Nucleus accumbens (tissue), 56 donors: Measurements from ENCODE around the gene TSNAXIP1.
"Not testable (repeated sequence)": the region's sequence is repeated elsewhere in the genome, so short reads cannot be mapped to it uniquely, and the experiment has no call there.

ENCODE experiments used
- DNase-seq, 56 donors: peaks; one replicate each; lab custom pipeline; 2025; lab: John Stamatoyannopoulos, UW

TSNAXIP1 gene

DNA sequence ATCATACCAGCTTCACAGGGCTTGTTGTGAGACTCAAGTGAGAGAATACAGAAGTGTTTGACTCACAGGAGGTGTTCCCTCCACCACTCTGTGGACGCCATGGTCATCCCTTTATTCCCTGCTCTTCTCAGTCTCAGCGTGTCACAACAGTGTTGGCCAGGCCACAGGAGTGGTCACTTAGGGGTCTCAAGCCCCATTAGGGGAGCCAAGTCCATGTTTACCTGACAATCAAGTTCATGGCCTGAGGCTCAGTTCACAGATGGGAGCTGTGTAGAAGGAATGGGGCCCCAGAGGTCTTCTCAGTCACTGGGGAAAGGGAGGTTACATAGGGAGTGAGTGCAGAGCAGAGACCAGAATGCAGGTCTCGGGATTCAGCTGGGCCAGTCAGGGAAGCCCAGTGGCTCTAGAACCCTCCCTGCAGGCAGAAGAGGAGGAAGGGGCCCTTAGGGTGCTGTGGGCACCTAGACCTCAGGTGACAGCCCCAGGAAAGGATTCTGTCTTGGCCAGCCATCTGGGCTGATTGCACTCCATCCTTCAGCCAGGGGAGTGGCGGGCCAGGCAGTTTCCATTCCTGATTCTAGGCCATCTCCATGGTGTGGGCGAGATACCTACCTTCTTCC lies 50.3 kb downstream of the TSNAXIP1 start:
- no peak for DNase-seq

DNA sequence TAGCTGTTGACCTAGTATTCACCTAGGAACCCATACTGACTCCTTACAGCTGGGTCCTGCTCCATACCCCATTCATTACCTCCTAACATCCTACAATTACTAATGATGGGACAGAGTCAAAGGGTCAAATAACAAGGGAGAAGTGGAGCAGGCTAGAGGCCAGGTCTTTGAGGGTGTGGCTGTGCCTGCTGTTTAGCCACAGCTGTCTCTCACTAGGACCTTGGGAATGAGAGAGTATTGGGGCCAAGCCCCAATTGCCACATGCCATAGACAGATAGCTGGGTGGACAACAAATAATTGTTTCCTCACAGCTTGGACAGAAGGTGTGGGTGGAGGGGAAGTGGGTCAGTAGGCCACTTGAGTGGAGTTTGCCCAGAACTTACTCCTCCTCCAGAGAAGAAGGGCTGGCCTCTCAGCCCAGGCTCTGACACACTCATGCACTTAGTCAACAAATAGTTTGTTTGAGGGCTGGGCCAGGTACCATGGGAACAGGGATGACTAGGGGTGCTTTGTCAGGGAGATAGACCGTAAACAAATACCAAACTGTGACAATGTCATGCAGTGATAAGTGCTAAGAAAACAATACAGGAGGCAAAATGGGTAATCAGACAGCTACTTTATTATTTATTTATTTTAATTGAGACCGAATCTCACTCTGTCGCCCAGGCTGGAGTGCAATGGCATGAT lies 51.0 kb downstream of the TSNAXIP1 start:
- peak in 7 of 56 donors; percentile 10 to 37 (median 16) for DNase-seq

DNA sequence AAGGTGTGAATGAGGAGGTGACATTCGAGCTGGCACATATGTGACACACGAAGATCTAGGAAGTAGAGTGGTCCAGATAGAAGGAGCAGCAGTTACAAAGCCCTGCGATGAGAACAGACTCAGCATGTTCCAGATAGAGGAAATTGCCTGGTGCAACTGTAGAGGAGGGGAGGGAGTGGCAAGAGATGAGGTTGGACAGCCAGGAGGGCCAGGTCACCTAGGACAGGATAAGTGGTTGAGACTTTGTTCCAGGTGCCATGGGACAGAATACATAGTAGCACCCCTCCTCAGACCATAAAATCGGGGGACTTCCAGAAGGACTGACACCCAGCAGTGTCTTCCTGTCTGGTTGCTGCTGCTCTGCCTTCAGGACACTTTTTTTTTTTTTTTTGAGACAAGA lies 51.8 kb downstream of the TSNAXIP1 start:
- DNase-seq: no peak

DNA sequence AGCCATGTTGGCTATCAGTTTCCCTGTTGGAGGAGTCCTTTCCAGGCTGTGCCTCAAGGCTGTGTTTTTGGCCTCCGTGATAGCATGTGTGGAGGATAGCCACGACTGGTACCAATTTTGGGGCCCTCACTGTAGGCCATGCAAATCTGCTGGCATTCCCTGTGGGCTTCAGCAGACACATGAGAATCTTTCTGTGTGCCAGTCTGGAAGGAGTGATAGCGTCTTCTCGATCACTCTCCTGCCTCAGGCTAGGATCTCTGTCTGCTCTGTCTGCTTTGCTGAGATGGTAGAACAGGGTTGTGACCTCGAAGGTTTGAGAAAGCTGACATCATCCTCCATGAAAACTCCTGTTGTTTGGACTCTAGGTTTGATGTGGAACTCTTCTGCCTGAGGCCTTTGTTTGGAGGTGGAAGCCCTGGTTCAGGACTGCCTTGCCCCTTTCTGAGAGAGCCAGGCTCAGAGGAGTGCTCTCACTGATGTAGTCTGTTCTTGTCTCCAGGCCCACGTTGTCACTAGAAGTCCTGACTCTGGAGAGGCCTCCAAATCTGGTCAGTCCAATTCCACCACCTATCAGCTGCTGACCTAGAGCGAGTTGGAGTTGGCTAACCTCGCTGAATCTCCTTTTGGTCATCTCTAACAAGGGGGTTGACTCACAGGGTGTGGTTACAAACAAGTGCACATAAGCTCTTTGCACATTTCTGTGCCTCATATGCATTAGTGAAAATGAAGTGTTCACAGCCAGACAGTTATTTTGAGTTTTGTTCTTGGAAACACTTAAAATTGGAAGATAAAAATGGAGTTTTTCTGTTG lies 54.1 kb downstream of the TSNAXIP1 start:
- no peak for DNase-seq

DNA sequence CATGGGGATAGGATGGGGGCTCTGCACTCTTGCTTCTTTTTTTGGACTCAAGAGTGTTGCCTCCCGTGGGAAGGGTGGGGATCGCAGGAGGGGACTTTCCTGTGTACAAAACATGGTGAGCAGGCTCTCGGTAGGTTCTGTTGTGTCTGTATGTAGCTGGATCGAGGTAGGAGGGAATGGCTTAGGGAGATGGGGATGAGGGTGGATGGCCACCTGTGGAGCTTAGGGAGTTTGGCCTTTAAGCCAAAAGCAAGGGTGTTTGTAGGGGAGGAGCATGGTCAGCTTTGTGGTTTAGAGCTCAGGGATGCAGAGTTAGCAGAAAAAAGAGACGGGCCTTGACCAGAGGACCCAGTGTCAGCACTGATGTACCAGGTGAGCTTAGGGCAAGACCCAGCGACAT lies 55.2 kb downstream of the TSNAXIP1 start:
- no peak for DNase-seq

DNA sequence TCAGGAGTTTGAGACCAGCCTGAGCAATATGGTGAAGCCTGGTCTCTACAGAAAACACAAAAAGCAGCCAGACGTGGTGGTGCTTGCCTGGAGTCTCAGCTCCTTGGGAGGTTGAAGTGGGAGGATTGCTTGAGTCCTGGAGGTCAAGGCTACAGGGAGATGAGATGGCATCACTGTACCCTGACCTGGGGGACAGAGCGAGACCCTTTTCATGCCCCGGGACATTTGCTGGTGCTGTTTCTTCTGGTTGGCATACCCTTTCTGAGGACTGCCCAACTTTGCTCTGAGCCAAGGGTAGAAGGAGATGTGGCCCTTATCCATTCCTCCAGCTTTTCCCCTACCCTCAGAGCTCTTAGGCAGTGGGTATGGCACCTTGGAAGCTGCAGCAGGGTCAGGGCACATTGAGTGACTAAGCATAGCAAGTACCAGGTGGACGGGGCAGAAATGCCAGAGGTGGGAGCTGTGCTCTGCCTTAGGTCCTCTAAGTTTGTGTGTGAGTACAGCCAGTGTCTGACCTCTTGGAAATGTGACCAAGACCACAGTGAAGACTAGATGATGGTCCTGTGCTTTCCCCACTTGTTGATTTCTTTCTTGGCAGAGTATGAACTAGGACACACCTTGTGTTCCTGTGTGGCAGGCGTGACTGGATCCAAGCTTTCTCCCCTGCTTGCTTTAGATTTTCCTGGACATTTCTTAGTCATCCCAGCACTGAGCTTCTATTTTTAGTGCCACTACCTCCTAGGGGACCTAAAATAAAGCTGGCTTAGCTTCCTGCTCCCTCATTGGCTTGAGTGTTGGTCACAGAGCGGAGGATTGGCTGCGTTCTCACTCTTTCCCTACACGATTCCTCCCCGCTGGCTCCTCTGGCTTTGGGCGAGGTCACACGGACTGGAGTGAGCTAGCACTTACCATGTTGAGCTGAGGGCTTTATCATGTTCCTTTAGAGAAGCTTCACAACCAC lies 56.2 kb downstream of the TSNAXIP1 start:
- DNase-seq: peak in 5 of 56 donors; percentile 7 to 24 (median 17)

DNA sequence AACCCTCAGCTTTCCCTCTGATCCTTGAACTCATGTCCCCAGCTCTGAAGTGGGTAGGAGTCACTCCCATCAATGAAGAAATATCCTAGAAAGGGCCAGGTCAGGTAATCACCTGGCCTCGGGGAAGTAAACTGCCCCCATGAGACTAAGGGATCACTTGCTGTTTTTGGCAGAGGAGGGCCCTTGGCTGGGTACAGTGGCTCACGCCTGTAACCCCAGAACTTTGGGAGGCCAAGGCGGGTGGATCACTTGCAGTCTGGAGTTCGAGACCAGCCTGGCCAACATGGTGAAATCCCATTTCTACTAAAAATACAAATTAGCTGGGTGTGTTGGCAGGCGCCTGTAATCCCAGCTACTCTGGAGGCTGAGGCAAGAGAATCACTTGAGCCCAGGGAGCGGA lies 57.4 kb downstream of the TSNAXIP1 start:
- DNase-seq: not testable (repeated sequence)

DNA sequence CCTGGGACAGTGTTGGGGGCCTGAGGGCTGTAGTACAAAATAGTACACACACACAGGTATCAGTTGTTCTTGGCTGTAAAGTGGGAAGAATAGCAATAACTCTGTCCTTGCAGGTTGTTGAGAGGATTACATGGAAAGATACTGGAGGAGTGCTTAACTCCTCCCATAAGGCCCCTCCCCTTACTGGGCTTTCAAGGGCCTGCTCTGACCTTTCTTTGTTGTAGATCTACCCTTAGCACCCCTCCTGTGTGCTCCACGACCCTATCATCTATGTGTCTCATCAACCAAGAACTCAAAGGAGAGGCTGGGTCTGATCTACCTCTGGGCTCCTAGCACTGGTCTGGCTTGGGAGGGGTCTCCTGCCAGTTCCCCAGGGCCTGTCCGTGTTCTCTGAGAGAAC lies 57.9 kb downstream of the TSNAXIP1 start:
- no peak for DNase-seq

DNA sequence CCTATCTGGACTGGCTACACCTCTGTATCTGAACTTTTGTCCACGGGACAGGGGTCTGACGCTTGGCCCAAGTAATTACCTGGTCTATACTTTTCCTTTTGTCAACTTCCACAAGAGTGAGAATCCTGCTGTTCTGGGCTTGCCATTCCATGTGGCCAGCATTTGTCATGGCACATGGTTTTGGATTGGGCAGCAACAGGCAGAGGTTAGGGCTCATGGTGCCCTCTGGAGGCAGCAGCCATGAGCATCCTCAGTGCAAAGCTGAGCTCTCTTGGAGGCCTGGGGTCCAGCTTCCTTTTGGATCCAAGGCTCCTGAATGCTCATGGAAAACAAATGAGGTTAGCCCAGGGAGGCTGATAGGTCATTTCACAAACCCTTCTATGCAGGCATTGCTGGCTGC lies 58.6 kb downstream of the TSNAXIP1 start:
- peak in 1 of 56 donors; percentile 3 for DNase-seq

DNA sequence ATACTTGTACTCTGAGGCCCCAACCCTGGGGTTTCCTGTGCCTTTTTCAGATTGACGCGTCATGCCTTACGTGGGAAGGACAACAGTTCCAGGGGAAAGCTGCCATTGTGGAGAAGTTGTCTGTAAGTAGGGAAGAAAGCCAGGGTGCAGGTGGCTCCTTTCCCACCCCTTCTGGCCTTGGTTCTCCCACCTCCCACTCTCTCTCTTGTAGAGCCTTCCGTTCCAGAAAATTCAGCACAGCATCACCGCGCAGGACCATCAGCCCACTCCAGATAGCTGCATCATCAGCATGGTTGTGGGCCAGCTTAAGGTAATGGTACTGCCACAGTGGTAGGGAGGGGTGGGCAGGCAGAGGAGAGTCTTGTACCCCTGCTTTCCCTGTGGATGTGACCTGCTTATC lies 61.6 kb downstream of the TSNAXIP1 start:
- DNase-seq: no peak

DNA sequence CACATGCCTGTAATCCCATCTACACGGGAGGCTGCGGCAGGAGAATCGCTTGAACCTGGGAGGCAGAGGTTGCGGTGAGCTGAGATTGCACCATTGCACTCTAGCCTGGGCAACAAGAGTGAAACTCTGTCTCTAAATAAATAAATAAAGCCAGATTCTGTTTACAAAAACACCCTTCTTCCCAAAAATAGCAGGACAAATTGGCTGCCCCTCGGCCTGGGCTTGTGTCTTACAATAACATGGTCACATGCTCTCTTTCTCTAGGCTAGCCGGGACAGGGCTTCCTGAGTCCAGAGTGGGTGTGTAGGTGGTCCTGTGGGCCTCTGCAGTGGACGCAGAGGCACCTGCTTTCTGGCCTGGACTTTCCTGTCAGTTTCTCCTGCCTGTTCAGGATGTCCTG lies 63.0 kb downstream of the TSNAXIP1 start:
- no peak for DNase-seq

DNA sequence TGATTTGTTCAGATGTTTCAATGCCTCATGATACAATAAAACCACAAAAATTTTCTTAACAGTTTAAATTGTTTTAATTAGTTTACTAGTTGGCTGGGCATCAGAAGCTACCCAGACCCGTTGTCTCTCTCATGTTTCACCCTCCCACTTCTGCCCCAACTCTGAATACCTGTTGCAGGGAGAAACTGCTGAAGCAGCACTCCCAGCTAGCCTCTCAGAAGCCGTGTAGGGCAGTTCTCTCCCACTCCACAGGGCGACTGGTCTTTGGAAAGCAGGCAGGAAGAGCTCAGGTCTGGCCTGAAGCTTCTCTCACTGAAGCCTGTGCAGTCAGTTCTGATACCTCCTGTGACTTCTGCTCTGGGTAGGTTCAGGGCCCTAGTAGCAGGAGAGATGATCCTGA lies 64.6 kb downstream of the TSNAXIP1 start:
- DNase-seq: no peak

DNA sequence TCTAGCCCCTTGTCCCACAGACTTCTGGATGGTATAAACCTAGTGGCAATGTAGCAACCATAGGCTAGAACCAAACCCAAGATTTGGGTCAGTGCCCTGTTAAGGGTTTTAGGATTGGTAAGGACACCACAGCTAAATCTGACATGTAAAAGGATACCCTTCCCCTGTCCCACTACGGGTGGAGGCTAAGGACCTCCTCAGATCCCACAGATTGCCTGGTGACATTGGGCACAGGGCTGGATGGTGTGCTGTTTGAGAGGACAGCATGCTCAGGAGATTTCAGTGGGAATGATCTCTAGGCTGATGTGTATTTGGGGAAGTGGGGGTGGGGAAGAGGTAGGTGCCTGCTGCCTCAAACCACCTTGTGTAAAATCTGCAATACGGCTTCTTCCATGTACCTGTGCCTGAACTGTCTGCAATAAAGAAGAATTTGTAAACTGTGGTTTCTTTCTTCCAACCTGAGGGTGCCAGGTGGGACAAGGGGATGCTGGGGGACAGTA lies 65.5 kb downstream of the TSNAXIP1 start:
- DNase-seq: no peak

DNA sequence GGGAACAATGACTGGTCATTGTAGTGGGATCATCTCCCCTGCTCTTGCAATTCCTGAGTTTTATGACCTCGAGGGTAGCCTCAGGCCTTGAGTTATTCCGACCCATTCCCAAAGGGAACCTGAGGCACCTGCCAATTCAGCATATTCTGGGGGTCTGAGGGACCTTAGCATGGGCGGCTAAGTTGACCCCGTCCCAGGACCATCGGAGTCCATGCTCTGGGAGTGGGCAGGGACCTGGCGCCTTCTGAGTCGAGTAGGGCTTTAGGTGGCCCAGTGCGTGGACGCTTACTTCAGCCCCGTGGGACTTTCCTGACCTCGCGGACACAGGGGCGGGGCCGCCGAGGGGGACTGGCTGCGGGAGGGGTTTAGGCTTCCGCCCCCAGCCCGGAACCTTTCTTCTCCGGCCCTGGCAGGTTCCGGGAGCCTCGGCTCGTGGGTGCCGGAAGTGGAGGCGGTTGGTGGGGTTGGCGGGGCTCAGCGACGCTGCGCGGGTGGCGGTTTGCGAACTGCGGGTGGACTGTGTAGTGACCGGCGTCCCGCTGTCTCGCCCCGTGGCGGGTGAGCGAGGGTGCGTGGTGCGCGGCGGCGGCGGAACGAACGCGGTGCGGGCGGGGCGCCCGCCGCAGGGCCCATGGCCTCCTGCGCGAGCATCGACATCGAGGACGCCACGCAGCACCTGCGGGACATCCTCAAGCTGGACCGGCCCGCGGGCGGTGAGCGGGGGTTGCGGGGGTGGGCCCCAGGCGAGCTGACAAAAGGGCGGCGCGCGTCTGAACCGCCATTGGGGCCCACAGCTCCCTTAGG lies 66.1 kb downstream of the TSNAXIP1 start, which contains the start of gene EDC4:
EDC4 (plus strand) TSS at position 422 of the 804 bp plus-strand sequence; CDS start at position 632, 210 bp downstream.
- DNase-seq: peak in 53 of 56 donors; percentile 20 to 87 (median 64)

DNA sequence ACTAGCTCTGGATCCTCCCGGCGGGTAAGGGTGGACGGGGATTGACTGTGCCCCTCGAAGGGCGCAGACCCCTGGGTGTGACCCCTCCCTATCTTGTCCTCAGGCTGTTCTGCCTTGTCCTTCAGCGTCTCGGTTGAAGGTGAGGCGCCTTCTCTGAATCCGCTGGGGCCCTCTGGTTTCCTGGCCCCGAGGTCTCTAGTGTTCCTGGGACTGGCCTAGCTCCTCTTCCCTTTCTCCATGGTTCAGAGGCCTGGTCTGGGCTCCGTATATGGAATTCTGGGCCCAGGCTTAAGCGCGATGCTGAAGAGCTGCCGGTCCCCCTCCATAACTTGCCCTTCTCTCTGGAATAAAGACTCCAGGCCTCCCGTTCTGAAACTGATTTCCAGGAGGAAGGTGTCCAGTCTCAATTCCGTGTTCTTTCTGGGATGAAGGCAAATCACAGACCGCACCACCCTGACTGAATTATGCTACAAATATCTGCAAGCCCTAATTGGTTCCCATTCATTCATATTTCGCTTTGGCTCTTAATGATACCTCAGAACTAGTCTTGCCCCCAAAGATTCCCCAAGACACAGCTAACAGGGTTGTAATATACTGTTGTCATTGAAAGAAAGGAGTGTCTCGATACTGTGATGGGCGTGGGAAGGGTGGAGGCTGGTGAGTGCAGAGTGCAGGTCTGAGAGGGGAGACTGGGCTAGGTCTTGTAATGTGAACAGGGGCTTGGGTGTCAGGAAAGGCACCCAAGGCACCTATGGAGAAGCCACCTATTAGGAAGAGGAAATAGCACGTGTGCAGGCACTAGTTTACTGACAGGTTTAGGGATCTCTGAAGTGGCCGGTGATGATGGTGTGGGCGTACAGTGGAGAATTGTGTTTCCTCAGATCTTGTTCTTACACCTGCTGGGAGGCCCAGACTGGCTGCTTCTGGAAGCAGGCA lies 67.0 kb downstream of the TSNAXIP1 start:
- DNase-seq: peak in 1 of 56 donors; percentile 39

DNA sequence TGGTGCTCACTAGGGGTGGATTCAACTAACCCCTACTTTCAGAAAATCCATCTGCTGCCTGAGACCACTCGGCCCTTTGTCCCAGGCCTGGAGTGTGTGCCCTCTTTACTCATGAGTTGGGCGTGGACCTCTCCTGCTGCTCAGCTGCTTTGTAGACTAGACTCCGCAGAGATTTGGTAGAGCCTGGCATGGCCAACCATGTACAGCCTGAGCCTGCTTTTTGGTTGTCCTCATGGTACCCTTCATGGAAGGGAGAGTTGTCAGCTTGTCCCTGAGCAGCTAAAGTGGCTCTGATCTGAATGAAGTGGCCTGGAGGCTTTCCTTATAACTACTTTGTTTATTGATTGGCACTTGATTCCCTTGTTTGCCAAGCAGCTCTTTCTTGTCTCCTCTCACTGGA lies 67.7 kb downstream of the TSNAXIP1 start:
- DNase-seq: no peak

DNA sequence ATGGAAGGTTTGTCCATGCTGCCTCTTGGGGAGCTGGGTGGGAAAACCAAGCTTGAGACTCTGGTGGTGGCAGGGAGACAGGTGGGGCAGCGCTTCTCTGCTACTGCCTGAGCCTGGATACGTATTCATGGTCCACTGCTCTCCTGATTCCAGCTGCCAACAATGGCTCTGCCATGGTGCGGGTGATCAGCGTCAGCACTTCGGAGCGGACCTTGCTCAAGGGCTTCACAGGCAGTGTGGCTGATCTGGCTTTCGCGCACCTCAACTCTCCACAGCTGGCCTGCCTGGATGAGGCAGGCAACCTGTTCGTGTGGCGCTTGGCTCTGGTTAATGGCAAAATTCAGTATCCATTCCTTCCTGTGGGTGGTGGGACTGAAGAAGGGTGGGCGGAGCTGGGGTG lies 70.4 kb downstream of the TSNAXIP1 start:
- DNase-seq: no peak
